ENCODE results near the gene OR1N2.

DNA sequence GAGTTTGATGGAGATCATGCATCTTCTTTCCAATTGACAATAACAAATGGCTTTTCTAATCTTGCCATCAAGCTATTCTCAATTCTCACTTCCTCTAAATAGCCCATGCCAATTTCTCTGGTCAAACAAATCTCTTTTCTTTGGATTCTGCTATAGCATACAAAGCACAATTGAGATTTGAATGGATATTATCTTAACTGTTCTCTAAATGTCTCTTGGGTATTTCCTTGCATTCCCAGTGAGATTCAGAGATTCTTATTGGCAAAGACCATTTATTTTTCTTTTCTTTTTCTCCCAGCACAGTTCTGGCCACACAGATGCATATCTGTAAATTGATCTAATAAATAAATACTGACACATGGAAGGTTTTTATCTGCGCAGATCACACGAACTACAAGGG lies at the start of gene OR1N2:
- TF ChIP-seq CTCF (IDR thresholded peaks at IDR 0.05) (no peak), POLR2A (IDR thresholded peaks at IDR 0.05) (no peak)

Data from tibial nerve (tissue), 3 donors.